ENCODE measurements around the gene RTN4RL2.

- TF ChIP-seq CTCF (IDR thresholded peaks at IDR 0.05) (no peak), POLR2A (IDR thresholded peaks at IDR 0.05) (no peak)
Measured at GRCh38 chr11:57444362-57445121, 15.8 kb upstream of the RTN4RL2 start.
